ENCODE results near the gene TENT4A.

The TENT4A gene

DNA sequence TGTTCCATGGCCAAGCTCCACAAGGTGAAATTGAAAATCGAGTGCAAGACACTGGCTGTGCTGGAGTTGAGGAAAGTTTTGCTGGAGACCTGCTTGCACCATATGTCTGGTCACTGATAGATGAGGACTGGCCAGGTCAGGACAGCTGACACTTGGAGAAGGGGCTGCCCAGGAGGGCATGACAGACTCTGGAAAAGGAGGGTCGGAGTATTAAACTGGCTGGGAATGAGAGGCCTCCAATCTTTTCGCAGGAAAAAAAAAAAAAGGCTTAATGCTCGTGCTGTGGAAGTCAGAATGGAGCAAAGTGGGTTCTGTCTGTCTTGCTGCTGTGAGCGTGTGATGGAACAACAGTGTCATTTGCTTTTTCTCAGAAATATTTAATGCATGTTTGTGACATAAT is 5.5 kb downstream of the TENT4A start:
- no peak for DNase-seq

DNA sequence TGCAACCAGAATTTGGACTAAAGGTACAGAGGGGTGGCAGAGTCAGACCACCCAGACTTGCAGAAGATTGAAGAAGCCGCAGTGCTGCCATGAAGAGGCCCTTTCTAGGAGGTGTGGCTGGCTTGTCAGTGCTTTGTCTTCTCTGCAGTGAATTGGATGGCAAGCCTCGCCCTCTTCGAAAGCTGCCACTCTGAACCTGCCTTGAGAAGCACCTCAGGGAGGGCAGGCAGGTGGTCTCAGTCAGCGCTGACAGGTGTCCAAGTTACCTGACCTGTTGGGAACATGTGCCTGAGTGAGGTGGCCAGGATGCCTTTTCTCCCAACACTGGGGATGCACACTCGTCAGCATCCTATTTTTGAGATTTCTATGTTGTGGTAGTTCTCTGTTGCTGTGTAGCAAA is 6.2 kb downstream of the TENT4A start:
- DNase-seq, result no peak

DNA sequence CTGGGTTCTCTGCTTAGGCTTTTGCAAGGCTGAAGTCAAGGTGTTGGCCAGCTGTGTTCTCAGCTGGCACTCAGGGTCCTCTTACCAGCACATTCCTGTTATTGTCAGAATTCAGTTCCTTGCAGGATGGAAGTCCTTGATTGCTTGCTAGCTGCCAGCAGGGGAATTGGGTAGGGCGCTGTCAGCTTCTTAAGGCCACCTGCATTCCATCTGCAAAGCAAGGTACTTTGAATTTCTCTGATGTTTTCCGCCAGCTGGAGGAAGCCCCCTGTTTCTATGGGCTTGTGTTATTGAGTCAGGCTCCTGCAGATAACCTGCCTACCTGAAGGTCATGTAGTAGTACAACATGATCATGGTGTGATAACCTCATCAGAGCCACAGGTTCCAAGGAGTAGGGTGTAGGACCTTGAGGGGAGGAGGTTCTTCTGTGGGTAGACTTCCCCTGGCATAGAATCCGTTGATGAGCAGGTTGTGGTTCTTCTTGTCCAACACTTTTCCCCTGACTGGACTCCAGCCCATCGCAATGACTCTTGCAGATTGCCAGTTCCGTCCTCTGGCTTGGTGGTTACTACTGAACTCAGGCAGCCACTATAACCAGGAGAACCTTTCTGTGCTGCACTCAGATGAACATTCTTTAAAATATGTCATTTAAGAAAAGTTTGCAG is 6.8 kb downstream of the TENT4A start:
- DNase-seq, result peak; percentile 62

DNA sequence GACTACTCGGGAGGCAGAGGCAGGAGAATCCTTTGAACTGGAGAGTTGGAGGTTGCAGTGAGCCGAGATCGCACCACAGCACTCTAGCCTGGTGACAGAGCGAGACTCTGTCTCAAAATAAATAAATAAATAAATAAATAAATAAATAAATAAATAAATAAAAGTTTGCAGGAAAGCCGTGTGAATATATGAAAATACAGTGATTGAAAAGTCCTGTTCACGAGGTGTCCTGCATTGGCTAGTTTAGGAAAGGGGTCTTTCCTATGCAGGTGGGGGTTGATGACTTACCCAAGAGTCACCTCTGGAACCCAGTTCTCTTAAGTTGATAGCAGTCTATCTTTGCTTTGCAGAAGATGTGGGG is 7.3 kb downstream of the TENT4A start:
- no peak for DNase-seq

DNA sequence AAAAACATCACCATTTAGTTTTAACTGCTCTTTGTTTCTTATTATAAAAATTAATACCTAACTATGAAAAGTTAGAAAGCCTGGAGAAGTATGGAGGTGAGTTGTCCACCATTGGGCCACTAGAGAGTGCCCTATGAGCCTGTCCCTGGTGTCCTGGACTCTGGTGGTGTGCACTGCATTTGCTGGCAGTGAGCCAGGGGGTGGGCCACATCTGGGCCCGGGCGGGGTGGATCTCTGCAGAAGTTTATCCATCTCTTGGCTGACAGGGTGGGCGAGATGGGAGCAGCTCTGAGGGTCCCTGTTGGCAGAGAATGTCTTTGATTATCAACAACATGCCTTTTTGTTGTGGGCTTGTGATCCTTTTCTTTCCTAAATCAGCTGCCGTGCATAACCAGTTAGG is 8.2 kb downstream of the TENT4A start:
- peak; percentile 52 for DNase-seq

DNA sequence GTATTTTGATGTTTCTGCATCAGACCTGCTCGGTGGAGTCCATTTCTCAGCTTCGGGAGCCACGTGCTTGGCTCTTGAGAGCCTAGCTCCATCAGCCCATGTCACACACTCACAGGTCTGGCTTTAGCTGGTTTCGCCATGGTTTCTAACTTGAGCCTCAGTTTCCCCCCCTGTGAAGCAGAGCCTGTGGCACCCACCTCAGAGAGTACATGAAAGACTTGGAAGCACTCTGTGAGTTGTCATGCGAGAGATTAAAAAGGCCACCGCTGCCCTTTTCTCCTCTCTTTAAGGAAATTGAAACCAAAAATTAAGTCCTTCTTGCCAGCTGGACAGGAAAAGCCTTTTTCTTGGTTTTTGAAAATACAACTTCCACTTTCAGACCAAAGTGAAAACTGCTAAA is 8.8 kb downstream of the TENT4A start:
- no peak for DNase-seq

DNA sequence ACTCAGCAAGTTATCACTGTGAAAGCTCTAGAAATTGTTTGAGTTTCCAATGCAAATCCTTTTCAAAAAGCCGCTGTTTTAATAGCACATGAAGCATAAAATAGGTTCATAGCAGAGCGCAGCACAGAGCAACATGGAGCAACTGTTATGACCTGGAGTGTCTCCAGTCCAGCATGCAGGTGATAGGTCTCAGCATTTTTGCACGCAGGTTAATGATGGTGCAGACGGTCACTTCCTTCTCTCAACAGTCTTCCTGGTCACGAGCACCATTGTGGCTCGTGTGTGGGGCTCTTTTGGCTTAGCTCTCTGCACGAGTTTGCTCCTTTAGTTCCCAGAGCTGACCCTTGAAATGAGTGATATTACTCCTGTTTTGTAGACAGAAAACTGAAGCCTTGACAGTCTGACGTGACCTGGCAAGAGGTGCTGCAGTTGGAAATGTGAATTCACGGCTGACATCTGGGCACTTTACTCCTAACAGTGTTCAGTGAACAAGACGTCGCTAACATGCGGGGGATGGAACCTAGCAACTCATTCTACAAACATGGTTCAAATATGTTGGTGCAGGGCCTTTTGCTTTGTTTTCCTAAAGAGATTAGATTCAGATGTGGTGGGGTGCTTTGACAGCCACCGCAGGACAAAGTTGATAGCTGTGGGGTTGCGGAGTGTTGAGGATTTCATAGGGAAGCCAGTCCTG is 10.0 kb downstream of the TENT4A start:
- no peak for DNase-seq

DNA sequence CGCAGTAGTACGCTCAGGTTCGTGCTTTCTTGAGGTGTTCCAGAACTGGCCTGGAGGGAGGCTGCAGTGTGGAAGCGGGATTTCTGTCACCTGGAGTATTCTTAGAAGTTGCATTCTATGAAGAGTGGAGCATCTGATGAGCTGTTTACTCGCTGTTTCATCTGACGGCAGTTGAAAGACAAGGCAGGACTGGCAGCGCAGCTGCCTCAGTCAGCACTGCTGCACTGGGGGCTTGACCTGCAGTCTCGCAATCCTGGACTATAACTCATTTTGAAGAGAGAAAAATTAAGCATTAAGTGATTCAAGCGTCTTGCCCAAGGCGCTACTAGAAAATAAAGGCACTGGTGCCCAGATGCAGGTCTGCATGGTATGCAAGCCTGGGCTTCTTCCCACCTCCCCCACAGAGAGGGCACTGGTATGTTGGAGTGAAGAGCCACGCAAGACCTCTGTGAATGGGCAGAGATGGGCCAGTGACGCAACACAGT is 10.6 kb downstream of the TENT4A start:
- no peak for DNase-seq

DNA sequence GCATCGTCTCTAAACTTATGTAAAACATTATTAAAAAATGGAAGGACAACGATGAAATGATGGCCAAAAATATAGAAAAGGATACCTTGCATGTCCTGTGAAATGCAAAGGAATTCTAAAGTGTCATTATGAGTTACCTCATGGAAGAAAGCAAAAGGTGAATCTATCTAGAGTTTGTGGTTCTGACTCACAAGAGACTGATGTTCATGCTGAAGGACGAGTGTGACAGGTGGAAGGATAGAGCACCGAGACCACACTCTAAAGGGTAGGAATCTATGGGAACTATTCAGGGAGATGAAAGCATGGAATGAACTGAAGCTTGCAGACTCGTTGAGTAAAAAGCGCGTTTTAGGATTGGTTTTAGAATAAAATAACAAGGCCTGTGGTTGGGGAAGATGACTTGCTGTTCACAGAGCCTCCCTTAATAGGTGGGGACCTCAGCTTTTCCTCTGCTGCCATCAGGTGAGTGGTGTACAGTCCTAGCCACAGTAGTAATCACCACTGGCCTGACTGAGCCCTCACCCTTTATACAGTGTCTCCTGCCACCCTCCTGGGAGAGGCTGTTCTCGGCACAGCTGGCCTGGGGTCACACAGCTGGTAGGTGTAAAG is 11.2 kb downstream of the TENT4A start:
- DNase-seq, result no peak

DNA sequence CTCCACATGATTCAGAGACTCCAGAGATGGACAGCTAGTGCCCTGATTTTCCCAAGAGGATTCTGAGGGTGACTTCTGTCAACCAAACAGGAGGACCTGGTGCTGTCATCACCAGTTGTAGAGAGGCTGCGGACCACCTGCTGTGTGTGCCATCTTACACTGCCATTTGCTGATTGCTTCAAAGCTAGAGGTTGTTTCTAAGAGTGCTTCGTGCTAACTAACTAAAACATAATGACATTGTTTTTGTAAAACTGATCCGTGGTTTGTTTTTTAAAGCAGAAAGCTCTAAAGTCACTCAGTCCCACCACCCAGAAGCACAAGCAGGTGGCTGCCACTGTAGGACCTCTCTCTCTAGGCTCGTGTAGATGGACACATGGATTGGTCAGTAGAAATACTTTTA is 12.2 kb downstream of the TENT4A start:
- DNase-seq, result no peak

DNA sequence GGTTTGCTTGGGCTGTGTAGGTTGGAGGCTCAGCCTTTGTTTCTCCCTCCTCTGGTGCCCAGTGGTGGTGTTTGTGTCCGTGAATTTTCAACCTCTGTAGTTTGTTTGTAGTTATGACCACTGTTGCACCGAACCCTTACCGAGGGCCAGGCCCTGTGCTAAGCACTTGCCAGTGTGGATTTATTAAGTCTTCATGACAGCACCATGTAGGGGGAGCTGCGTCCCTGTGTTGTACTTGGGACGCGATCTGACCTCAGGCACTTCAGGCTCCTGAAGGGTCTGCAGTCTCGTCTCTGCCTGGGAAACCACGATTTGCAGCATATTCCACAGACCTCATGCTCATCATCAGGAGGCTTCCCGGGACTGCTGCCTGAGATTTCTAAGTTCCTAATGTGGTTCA is 12.8 kb downstream of the TENT4A start:
- no peak for DNase-seq

DNA sequence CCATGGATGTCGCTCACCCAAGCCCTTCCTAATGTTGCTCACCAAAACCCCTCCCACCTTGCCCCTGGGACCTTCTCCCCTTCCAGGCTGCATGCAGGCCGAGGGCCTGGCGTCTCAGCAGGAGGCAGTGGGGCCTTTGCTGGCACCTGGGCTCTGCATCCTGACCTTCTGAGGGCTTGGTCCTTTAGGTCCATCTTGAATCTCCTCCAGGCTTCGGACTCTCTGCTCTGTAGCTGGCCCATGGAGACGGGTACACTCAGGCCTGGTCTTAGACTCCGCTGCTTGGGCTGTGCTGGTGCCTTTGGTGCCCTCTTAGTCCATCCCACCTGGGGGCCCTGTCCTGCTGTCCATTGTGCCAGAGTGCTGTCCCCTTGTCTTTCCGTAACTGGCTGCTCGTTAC is 14.0 kb downstream of the TENT4A start:
- no peak for DNase-seq

DNA sequence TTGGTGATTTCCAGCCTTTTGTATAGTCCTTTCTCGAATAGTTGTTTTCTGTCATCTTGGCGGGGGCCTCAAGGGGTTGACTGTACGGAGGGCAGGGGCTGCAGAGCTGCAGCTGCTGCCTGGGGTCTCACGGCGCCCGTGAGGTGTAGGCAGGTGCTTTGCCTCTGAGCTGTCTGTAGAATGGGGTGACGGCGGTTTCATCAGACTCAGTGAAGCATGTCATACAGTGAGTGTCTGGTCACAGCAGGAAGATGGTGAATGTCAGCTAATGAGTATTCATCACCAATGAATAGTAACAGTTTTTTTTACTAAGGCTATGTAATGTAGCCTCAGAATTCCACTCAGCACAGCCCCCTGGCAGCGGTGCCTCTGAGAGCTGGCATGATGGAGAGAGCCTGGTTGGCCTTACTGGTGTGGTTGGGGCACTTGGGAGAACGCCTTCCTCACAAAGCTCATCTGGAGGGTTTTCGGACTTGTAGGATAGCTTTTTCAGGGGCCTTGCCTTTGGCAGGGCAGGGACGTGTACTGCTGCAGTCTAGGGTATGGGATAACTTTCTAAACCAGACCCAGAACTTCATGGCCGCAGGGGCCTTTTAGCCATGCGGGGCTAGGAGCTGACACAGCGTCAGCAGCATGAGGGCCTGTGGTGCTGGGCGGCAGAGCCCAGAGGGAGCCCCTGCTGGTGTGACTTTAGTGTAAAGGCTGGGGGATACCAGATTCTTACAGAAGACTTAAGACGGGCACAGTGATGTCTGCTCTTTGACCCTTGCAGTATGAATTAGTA is 15.0 kb downstream of the TENT4A start:
- DNase-seq, result no peak

DNA sequence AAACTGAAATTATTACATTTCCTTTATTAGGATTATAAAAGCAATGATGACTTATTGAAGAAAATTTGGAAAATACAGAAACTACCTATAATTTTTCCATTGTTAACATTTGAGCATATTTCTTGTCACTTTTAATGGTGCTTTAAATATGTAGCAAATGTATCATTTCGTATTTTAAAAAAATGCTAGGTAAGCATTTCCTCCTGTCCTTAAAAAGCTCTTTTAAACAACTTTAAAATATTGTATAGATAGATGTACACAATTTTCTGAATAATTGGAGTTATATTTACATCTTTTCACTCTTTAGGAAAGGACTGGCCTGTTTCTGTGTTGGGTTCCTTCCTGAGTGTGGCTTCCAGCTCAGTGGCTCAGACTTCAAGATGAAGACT is 15.6 kb downstream of the TENT4A start:
- no peak for DNase-seq

DNA sequence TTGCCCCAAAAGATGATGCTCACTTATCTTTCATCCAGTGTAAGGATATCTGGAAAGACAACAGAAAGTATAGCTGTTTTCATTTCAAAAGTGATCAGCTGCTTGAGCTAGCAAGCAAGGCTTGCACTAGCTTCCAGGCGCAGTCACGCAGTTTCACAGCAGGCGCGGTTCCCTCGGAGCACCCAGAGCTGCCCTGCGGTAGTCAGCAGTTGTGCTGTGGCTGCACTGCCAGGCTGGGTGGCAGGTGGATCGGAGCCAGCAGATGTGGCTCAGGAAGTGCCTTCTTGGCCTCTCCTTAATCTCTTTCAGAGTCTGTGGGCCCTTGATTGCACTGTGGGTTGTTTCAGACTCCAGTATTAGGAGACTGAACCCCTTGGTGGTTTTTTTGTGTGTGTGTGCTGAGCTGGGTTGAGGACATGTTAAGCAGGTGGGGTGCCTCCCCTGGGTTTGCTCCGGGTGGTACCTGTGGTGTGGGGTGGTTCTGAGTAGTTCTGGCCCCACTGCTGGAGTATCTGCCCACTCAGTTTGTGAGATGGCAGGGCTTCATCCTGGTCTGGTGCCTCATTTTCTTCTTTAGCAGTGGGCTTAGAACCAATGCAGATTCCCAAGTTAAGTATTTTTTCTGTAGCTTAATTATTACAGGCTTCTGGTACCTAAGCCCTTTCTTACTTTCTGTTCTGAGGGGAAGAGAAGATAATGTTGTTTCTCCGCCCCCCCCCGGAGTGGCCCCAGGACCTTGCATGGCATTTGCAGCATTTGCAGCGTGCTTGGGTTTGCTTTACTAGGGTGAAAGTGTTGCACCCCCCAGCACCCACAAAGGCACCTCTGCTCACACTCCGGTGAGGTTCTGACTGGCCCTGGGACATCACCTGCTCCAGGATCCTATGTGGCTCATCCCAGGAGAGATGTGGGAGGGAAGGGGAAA is 16.4 kb downstream of the TENT4A start:
- DNase-seq, result peak; percentile 92

DNA sequence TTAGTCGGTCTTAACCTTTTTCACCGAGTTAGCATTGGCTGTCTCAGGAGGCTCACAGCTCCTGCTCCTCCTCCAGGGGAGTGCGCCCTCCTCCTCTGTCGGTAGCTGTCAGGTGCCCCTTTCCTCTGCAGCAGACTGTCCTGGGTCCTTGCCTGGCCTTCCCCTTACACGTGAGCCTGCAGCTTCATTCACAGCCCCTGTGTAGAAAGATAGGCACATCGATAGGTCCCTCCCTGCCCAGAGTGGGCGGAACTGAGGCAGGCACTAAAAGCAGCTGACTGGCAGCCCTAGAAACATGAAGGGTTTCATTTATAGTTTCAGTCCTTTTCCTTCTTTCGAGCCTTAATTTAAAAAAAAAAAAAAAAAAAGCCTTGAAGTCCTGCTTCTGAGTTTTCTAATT is 17.2 kb downstream of the TENT4A start:
- peak; percentile 88 for DNase-seq

DNA sequence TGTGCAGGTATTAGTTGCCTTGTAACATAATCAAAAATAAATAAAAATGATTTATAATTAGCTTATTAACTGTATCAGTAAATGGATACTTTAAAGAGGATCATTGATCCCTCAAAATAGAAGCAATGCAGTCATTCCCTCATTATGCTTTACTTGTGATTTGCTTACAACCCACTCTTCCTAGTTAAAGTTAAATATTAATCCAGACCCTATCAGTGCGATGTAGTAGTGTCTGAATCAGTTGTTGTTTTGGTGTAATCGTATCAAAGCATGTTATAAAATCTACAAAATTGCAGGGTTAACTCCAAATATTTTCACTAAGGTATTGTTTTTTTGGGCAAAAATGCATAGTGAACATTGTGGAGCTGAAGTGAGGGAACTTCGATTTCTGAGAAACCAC is 17.6 kb downstream of the TENT4A start:
- no peak for DNase-seq

DNA sequence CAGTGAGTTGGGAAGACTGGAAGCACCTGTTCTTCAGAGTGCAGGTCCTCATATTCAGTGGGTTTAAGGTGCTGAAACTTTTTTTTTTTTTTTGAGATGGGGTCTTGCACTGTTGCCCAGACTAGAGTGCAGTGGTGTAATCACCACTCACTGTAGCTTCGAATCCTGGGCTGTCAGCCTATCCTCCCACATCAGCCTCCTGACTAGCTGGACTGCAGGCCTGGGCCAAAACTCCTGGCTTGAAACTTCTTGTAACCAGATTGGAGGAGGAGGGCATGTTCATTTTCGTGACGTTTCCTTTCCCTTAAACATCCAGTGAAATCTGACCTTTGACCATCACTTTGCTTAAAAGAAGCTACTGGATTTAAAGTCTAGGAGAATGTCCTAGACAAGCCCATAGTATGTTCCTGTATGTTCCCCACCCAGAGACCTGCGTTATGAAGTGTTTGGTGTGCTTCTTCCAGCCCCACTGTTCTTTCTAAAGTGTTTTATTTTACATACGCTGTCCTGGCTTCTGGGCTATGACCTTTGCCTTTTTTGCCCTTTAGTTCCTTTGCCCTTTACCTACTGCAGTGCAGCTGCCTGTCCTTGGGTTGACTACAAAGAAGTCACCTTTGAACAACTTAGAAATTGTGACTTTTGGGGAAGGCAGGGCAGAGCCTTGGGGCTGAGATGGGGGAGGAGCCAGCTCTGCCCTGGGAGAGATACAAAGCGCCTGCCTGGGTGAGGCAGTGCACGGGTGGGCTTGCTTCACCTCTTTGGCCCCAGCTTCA is 18.4 kb downstream of the TENT4A start:
- no peak for DNase-seq

DNA sequence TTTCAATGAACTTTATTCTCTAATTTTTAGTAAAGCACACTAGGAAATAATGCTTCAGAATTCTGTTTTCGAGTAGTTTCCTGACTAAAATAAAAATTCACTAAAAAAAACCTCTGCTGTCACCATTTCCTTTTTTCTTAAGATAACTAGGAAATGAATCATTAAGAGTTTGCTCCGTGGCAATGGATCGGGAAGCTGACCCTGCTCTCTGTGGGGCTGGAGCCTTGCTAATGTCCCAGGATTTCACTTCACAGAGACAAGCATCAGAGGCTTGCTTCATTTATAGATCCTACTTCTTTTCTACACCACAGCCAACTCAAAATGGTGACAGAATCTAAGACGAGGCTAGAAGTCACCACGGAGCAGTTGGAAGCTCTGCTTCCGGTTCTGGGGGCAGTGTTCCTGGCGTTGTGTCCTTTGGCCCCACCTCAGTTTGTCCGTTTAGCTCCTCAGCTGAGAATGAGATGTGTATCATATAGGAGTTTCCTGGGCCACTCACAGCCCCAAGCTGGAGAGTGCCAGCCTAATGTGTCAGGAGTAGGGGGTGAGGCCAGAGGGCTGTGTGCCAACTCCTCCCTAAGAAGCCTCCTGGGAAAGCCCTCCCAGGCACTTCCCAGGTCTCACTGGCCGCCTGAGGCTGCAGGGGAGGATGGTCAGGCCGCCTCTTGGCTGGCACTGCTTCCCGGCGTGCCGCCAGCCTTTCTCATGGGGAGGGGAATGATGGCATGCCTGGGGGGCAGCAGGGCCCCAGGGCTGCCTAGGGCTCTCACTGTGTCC is 19.6 kb downstream of the TENT4A start:
- DNase-seq, result peak; percentile 35

DNA sequence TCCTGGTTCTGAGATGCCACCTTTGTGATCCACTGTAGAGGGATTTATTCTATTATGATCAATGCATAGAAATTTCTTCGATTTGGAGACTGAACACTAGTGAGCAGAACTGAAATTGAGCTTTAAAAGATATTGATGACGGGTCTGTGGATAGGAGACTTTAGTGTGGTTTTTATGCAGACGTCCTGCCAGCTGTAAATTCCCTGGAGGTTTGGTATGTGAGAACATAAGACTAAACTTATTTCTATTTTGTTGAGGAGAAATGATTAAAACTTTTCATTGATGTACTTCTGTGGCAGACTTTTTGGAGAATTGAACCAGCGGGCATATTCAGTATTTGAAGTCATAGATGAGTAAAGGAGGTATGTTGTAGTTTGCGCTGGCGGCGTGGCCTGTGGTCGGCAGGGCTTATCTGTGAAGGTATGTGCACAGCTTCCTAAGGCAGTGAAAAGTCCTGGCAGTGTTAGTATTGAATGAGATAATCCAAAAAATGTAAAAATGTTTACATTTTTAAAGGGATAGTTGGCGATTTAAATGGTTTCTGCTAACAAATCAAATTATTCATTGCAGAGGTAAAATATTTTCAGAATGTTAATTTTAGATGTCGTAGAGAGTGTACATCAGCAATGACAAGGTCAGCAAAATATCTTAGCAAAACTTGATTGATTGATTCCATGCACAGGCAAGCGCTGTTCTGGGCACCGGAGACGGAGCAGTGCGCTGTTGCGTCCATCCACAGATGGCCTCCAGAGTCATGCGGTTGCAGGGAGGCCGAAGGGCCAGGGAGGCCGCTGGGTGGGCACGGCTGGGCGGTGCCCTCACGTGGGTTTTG is 20.4 kb downstream of the TENT4A start:
- peak; percentile 45 for DNase-seq

Measured in hematopoietic multipotent progenitor cell treated with erythropoietin and hydrocortisone succinate and interleukin-3 and kit ligand, for 8 days (in vitro differentiated cells).